Neuronal stem cell (in vitro differentiated cells): Measurements from ENCODE around the gene NFE2.

Experiments used
- DNase-seq: peaks from one replicate; pipeline ENCODE4 v3.0.0-alpha.2; 2013; ENCODE audit warnings: low spot score
- H2AFZ ChIP-seq: one replicate; pipeline ENCODE4 v1.6.1; 2013; ENCODE audit warnings: mild to moderate bottlenecking, low read length, inconsistent platforms
- H2AK5ac ChIP-seq: 2 replicates; pipeline ENCODE4 v1.6.1; 2013; ENCODE audit warnings: low read depth, mild to moderate bottlenecking, inconsistent platforms, low read length, moderate library complexity, mixed read lengths
- H2BK120ac ChIP-seq: 2 replicates; pipeline ENCODE4 v1.6.1; 2013; ENCODE audit warnings: low read depth, mild to moderate bottlenecking, inconsistent platforms, low read length, moderate library complexity, mixed read lengths
- H2BK12ac ChIP-seq: one replicate; pipeline ENCODE4 v1.6.1; 2013; ENCODE audit warnings: low read length, inconsistent platforms
- H2BK15ac ChIP-seq: 2 replicates; pipeline ENCODE4 v1.6.1; 2013; ENCODE audit warnings: mild to moderate bottlenecking, low read length, inconsistent platforms, mixed read lengths
- H2BK5ac ChIP-seq: one replicate; pipeline ENCODE4 v1.6.1; 2013; ENCODE audit warnings: inconsistent platforms, mild to moderate bottlenecking, low read length, moderate library complexity
- H3K14ac ChIP-seq: one replicate; pipeline ENCODE4 v1.6.1; 2013; ENCODE audit warnings: low read length, inconsistent platforms
- H3K18ac ChIP-seq: 2 replicates; pipeline ENCODE4 v1.6.1; 2013; ENCODE audit warnings: low read length, inconsistent platforms
- H3K23ac ChIP-seq: 2 replicates; pipeline ENCODE4 v1.6.1; 2013; ENCODE audit warnings: low read depth, mild to moderate bottlenecking, mixed read lengths, low read length, inconsistent platforms; ENCODE audit not compliant: poor library complexity
- H3K27ac ChIP-seq: replicated peaks from 3 replicates; pipeline ENCODE4 v1.5.1; 2013; ENCODE audit warnings: low read length, inconsistent platforms
- H3K27me3 ChIP-seq, 3 experiments: 2 replicates each; pipeline ENCODE4 v1.6.1; 2013; ENCODE audit warnings: low read length in 3 of 3, mild to moderate bottlenecking in 2 of 3, inconsistent platforms in 1 of 3, low read depth in 1 of 3, mixed read lengths in 1 of 3, moderate library complexity in 1 of 3; ENCODE audit not compliant: control insufficient read depth in 3 of 3, insufficient read depth in 3 of 3
- H3K36me3 ChIP-seq, 2 donors: replicated peaks in 1 of 2; 2 replicates each; pipeline ENCODE4 v1.6.1; 2013; ENCODE audit warnings: low read length in 2 of 2; ENCODE audit not compliant: control insufficient read depth in 2 of 2, insufficient read depth in 2 of 2
- H3K4ac ChIP-seq: 2 replicates; pipeline ENCODE4 v1.6.1; 2013; ENCODE audit warnings: inconsistent platforms, mild to moderate bottlenecking, low read length, moderate library complexity
- H3K4me1 ChIP-seq, 2 donors: 1 replicate in 1 of 2; 2 replicates in 1 of 2; pipeline ENCODE4 v1.6.1; 2013; ENCODE audit warnings: low read length in 2 of 2, low read depth in 1 of 2; ENCODE audit not compliant: control insufficient read depth in 2 of 2, insufficient read depth in 1 of 2
- H3K4me2 ChIP-seq: one replicate; pipeline ENCODE4 v1.6.1; 2013; ENCODE audit warnings: mild to moderate bottlenecking, low read length, inconsistent platforms; ENCODE audit not compliant: insufficient read depth, poor library complexity, severe bottlenecking
- H3K4me3 ChIP-seq, 2 donors: 2 replicates each; pipeline ENCODE4 v1.5.1; 2013; ENCODE audit warnings: low read length in 2 of 2, mild to moderate bottlenecking in 2 of 2, inconsistent platforms in 1 of 2, moderate library complexity in 1 of 2
- H3K79me1 ChIP-seq: one replicate; pipeline ENCODE4 v1.6.1; 2013; ENCODE audit warnings: low read depth, mild to moderate bottlenecking, inconsistent platforms, low read length, moderate library complexity
- H3K9ac ChIP-seq: one replicate; pipeline ENCODE4 v1.6.1; 2013; ENCODE audit warnings: mild to moderate bottlenecking, low read depth, low read length, inconsistent platforms; ENCODE audit not compliant: poor library complexity
- H3K9me3 ChIP-seq, 2 donors: replicated peaks in 1 of 2; 2 replicates each; pipeline versions ENCODE3 to v1.6.1; 2013; ENCODE audit warnings: low read length in 2 of 2, mild to moderate bottlenecking in 2 of 2, inconsistent platforms in 1 of 2, low read depth in 1 of 2, mixed read lengths in 1 of 2, moderate library complexity in 1 of 2; ENCODE audit not compliant: control insufficient read depth in 2 of 2, insufficient read depth in 1 of 2
- H4K8ac ChIP-seq: one replicate; pipeline ENCODE4 v1.6.1; 2013; ENCODE audit warnings: low read depth, mild to moderate bottlenecking, inconsistent platforms, low read length, moderate library complexity
- H4K91ac ChIP-seq: one replicate; pipeline ENCODE4 v1.6.1; 2013; ENCODE audit warnings: low read length, low read depth, mild to moderate bottlenecking, inconsistent platforms; ENCODE audit not compliant: poor library complexity
- WGBS, 2 donors: extraction: QIAGEN DNeasy Blood & Tissue Kit; methylation state at CpG; one replicate each; pipeline ENCODE4 v1.1.7; 2013; ENCODE audit warnings: missing lambda C conversion rate in 2 of 2, mixed read lengths in 1 of 2; ENCODE audit not compliant: insufficient read length in 2 of 2, insufficient replicate concordance in 1 of 2; ENCODE audit errors: extremely low coverage in 2 of 2; 5-methylcytosine and 5-hydroxymethylcytosine counted together

Gene NFE2

GRCh38 chr12:54294152-54294952 is 6.5 kb downstream of the NFE2 start:
- peaks cover 0 to 29% (median 0%) of the 10 kb centered on the region in 3 experiments for H3K27me3 ChIP-seq
- no peak overlapping the region for H3K4ac ChIP-seq
- H4K91ac ChIP-seq, result no peak overlapping the region
- H3K4me3 ChIP-seq, result no peak overlapping the region
- H3K14ac ChIP-seq, result no peak overlapping the region
- peaks cover 0 to 2% of the 10 kb centered on the region in 2 donors for H3K36me3 ChIP-seq
- no peak overlapping the region for H2AFZ ChIP-seq
- no peak overlapping the region for H2BK120ac ChIP-seq
- H3K79me1 ChIP-seq, result no peaks in the 10 kb centered on the region
- DNase-seq, result peak; percentile 41
- peak overlapping the region; percentile 55 for H3K18ac ChIP-seq
- no peak overlapping the region for H3K23ac ChIP-seq
- H3K4me2 ChIP-seq, result no peak overlapping the region
- peaks cover 0 to 3% of the 10 kb centered on the region in 2 donors for H3K4me1 ChIP-seq
- H2BK12ac ChIP-seq, result peak overlapping the region; percentile 14
- no peak overlapping the region for H4K8ac ChIP-seq
- no peaks in the 10 kb centered on the region for H3K9me3 ChIP-seq
- no CpG with 5 or more reads among the region's 9 CpGs for WGBS, 2 donors
- H2BK5ac ChIP-seq, result no peak overlapping the region
- no peak overlapping the region for H3K27ac ChIP-seq
- H3K9ac ChIP-seq, result no peak overlapping the region
- H2BK15ac ChIP-seq, result no peak overlapping the region
- peak overlapping the region; percentile 10 for H2AK5ac ChIP-seq

GRCh38 chr12:54292931-54293241 is 7.9 kb downstream of the NFE2 start:
- Histone ChIP-seq H2BK12ac (no peak overlapping the region), H3K4me1 (peaks cover 0 to 3% of the 10 kb centered on the region in 2 donors), H3K27ac (no peak overlapping the region), H3K79me1 (no peaks in the 10 kb centered on the region), H3K9ac (no peak overlapping the region), H3K18ac (no peak overlapping the region), H2AFZ (no peak overlapping the region), H2BK120ac (no peak overlapping the region), H3K27me3 (peaks cover 0 to 21% (median 0%) of the 10 kb centered on the region in 3 experiments), H2BK15ac (no peak overlapping the region), H4K8ac (no peak overlapping the region), H3K4ac (no peak overlapping the region), H4K91ac (no peak overlapping the region), H3K14ac (no peak overlapping the region), H3K36me3 (peaks cover 4 to 5% of the 10 kb centered on the region in 2 donors), H3K9me3 (no peaks in the 10 kb centered on the region), H2AK5ac (no peak overlapping the region), H3K23ac (peak overlapping the region; percentile 58), H3K4me3 (no peak overlapping the region), H3K4me2 (no peak overlapping the region), H2BK5ac (no peak overlapping the region)
- no peak for DNase-seq
- no CpG with 5 or more reads among the region's 7 CpGs for WGBS, 2 donors

- H3K23ac ChIP-seq, result peak overlapping the region; percentile 58
- H2BK15ac ChIP-seq, result no peak overlapping the region
- DNase-seq, result no peak
- H3K4me1 ChIP-seq, result peaks cover 0 to 5% of the 10 kb centered on the region in 2 donors
- no peak overlapping the region for H3K9ac ChIP-seq
- H4K8ac ChIP-seq, result no peak overlapping the region
- peaks cover 8 to 11% of the 10 kb centered on the region in 2 donors for H3K36me3 ChIP-seq
- no peak overlapping the region for H2AK5ac ChIP-seq
- H3K9me3 ChIP-seq, result no peaks in the 10 kb centered on the region
- H3K14ac ChIP-seq, result no peak overlapping the region
- H3K79me1 ChIP-seq, result no peaks in the 10 kb centered on the region
- H3K18ac ChIP-seq, result no peak overlapping the region
- no peak overlapping the region for H2BK120ac ChIP-seq
- no CpG with 5 or more reads among the region's 30 CpGs for WGBS, 2 donors
- no peak overlapping the region for H3K27ac ChIP-seq
- H3K4me2 ChIP-seq, result no peak overlapping the region
- no peak overlapping the region for H3K4ac ChIP-seq
- H2BK12ac ChIP-seq, result no peak overlapping the region
- no peak overlapping the region for H4K91ac ChIP-seq
- H2AFZ ChIP-seq, result no peak overlapping the region
- peaks cover 0 to 21% (median 0%) of the 10 kb centered on the region in 3 experiments for H3K27me3 ChIP-seq
- no peak overlapping the region for H3K4me3 ChIP-seq
- peak overlapping the region; percentile 29 for H2BK5ac ChIP-seq
Measured at GRCh38 chr12:54292083-54292930, 8.5 kb downstream of the NFE2 start.
